ENCODE results near the gene THEMIS. TPM values are rescaled to one million over a fixed set of nuclear protein-coding genes. Genes with fewer than 3 reads are reported as not detected.

Gene THEMIS
- total and polyA plus RNA-seq, 2 of the 4 experiments (the other 2 are of a cell fraction) = not detected

DNA sequence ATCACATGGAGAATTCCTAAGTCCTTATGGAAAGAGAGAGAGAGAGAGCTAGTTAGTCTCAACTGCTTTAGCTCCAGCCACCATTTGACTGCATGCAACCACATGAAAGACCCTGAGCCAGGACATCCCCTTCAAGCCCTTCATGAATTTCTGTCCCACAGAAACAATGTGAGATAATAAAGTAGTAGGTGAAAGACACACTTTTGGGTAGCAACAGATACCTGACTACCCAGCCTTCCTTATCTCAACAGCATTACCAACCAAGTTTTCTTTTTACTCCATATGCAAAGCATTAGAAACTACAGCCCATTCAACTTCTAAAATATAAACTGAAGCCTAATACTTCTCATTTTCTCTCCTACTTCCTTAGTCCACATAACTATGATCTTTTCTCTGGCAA, 23.2 kb upstream of the THEMIS start:
- Histone ChIP-seq H2AK5ac (ENCODE audit: low read depth, low read length) (no peak overlapping the region), H3K4me2 (ENCODE audit: low read depth, low read length) (no peak overlapping the region), H3K9me3 (ENCODE audit: control insufficient read depth, insufficient read depth, low read length) (peaks cover 2% of the 10 kb centered on the region; the same call in 1 of the 2 replicates), H4K8ac (ENCODE audit: low read depth in 2 of 2, low read length in 2 of 2) (no peak overlapping the region), H4K20me1 (ENCODE audit: insufficient read depth, low read length) (no peaks in the 10 kb centered on the region), H3K9me1 (ENCODE audit: insufficient read depth, low read length) (no peaks in the 10 kb centered on the region), H3K36me3 (ENCODE audit: control insufficient read depth, insufficient read depth, low read length) (no peaks in the 10 kb centered on the region), H3K4me1 (ENCODE audit: control insufficient read depth, insufficient read depth, low read length) (no peaks in the 10 kb centered on the region), H3K14ac (replicated peaks; ENCODE audit: low read depth, low read length) (no peak overlapping the region), H3K27ac (ENCODE audit: insufficient read depth, low read length) (no peak overlapping the region), H2BK20ac (ENCODE audit: low read depth, low read length) (no peak overlapping the region), H3K56ac (ENCODE audit: extremely low read depth, insufficient read depth, low read length) (no peak overlapping the region), H2BK120ac (ENCODE audit: low read depth, low read length) (no peak overlapping the region), H3K27me3 (ENCODE audit: control insufficient read depth, insufficient read depth, low read length) (peaks cover 3% of the 10 kb centered on the region; the same call in 1 of the 2 replicates), H2BK5ac (ENCODE audit: low read depth, low read length, poor library complexity, severe bottlenecking) (no peak overlapping the region), H3K9ac (ENCODE audit: low read depth, low read length) (no peak overlapping the region), H3K4me3 (ENCODE audit: insufficient read depth, low read depth, low read length) (no peak overlapping the region), H2AFZ (replicated peaks; ENCODE audit: low read length, poor library complexity) (no peak overlapping the region), H4K5ac (ENCODE audit: low read depth, low read length) (no peak overlapping the region), H3K79me1 (ENCODE audit: low read depth in 1 of 2, low read length in 2 of 2) (no peaks in the 10 kb centered on the region), H3K4ac (ENCODE audit: low read depth, low read length) (no peak overlapping the region), H2AK9ac (replicated peaks; ENCODE audit: low read depth, low read length, poor library complexity) (no peak overlapping the region), H3K23ac (ENCODE audit: low read depth, low read length) (no peak overlapping the region), H2BK15ac (ENCODE audit: low read depth, low read length) (no peak overlapping the region), H3K18ac (ENCODE audit: low read depth, low read length) (no peak overlapping the region), H4K91ac (ENCODE audit: insufficient read depth, low read depth, low read length) (no peak overlapping the region)
- TF ChIP-seq MXI1 (IDR thresholded peaks at IDR 0.05; ENCODE audit: borderline replicate concordance, low read depth, low read length) = no peak
- no peak for TF ChIP-seq SMC3 (IDR thresholded peaks at IDR 0.05; ENCODE audit: low read depth, low read length)
- no peak for TF ChIP-seq RAD21 (IDR thresholded peaks at IDR 0.05; ENCODE audit: low read length)
- no peak for TF ChIP-seq ELK1 (IDR thresholded peaks at IDR 0.05; ENCODE audit: borderline replicate concordance, low read depth, low read length)
- TF ChIP-seq, protein P1, sequence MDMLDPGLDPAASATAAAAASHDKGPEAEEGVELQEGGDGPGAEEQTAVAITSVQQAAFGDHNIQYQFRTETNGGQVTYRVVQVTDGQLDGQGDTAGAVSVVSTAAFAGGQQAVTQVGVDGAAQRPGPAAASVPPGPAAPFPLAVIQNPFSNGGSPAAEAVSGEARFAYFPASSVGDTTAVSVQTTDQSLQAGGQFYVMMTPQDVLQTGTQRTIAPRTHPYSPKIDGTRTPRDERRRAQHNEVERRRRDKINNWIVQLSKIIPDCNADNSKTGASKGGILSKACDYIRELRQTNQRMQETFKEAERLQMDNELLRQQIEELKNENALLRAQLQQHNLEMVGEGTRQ (IDR thresholded peaks at IDR 0.05; ENCODE audit: low read depth, low read length) = no peak
- no peak for TF ChIP-seq RCOR1 (IDR thresholded peaks at IDR 0.05; ENCODE audit: insufficient replicate concordance, low read length)
- TF ChIP-seq CEBPB (IDR thresholded peaks at IDR 0.05; ENCODE audit: low read depth, low read length) = no peak
- TF ChIP-seq RFX5 (IDR thresholded peaks at IDR 0.05; ENCODE audit: low read depth, low read length) = no peak
- TF ChIP-seq POLR2A (IDR thresholded peaks at IDR 0.05; ENCODE audit: low read depth, low read length) = no peak
- TF ChIP-seq NFE2L2 (IDR thresholded peaks at IDR 0.05; ENCODE audit: low read depth, low read length) = no peak
- TF ChIP-seq FOS (IDR thresholded peaks at IDR 0.05; ENCODE audit: low read depth, low read length) = no peak
- no peak for TF ChIP-seq MAFK (IDR thresholded peaks at IDR 0.05; ENCODE audit: low read depth, low read length)
- TF ChIP-seq MAZ (IDR thresholded peaks at IDR 0.05; ENCODE audit: borderline replicate concordance, low read depth, low read length) = no peak
- TF ChIP-seq CHD1 (IDR thresholded peaks at IDR 0.05; ENCODE audit: low read depth, low read length) = no peak
- dilution Hi-C loops (cut with HindIII; ENCODE audit: low sequenced_read_pairs, unreplicated experiment) = no loop called here
- no peak for DNase-seq
- in situ Hi-C loops (cut with MboI; ENCODE audit: low sequenced_read_pairs) = no loop called here
- ChIA-PET CTCF (no interaction called here), POLR2A (ENCODE audit: unreplicated experiment) (no interaction called here)
- intact Hi-C loops (cut with micrococcal nuclease) = no loop called here
- no peak for ATAC-seq (ENCODE audit: low read depth)
- no TSS peak for BruUV-seq (replicated peaks)

All from IMR-90 (cell line).